GM10847 (cell line): ENCODE data around the gene NCAPG.

Source experiments
- POLR2A ChIP-seq: IDR thresholded peaks from 2 replicates; pipeline ENCODE4 v1.6.1; 2011; ENCODE audit not compliant: insufficient read length; ENCODE audit errors: extremely low read depth

NCAPG gene

GRCh38 chr4:17823871-17824669 lies 13.3 kb downstream of the NCAPG start:
- no peak for TF ChIP-seq POLR2A

DNA sequence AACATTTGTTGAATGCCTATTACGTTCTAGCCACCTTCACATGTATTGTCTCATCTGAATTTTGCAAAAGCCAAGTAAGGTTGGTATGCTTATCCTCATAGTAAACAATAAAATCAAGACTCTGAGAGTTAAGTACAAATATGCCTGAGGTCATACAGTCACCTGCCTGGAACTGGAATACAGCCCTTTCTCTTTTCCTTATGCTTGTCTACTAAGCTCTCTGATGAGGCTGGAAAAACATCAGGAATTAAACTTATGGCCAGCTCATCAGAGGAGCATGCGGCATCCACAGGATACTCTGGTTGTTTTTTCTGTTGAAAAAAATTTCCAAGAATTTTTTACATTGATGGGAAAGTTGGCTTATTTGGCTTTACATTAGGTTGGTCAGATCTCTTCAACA lies 35.5 kb downstream of the NCAPG start:
- TF ChIP-seq POLR2A = no peak

- no peak for TF ChIP-seq POLR2A
These were observed 41.2 kb downstream of the NCAPG start for GRCh38 chr4:17851959-17852358.

DNA sequence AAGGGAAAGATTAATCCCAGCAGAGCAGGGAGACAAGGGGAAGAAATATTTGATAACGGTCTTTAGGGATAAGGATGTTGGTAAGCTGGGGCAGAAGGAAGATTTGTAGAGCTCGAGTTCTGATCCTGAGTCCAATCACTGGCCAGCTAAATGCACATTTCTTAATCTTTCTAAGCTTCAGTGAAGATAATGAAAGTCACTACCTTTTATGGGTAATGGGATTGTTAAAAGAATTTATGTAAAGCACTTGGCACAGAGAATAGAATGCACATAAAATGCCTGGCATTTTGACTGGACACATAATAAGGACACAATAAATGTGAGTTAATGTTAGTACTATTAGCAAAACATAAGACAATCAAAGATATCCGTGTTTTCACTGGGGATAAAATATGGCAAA lies 43.3 kb downstream of the NCAPG start:
- TF ChIP-seq POLR2A = no peak

GRCh38 chr4:17859793-17860406 lies 49.1 kb downstream of the NCAPG start:
- TF ChIP-seq POLR2A = no peak

GRCh38 chr4:17865866-17866363 lies 55.1 kb downstream of the NCAPG start:
- TF ChIP-seq POLR2A = no peak

DNA sequence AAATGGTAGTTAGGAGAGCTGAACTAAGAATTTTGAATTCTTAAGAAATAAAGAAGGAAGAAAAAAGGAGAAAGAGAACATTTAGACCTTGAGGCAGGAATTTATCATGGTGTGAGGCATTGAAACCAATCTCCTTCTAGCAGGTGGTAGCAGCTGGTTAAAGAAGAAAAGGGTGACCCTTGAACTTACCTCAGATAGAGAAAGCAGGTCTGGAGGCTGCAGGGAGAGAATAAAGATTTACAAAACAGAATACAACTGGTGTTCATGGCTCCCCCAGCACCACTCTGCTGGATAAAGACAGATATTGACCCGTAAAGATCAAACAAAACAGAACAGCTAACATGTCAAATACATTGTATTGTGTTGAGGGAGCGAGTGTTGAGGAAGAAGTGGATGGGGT lies 56.0 kb downstream of the NCAPG start:
- no peak for TF ChIP-seq POLR2A

- TF ChIP-seq POLR2A = no peak
These were observed 56.5 kb downstream of the NCAPG start for GRCh38 chr4:17867276-17867675.

DNA sequence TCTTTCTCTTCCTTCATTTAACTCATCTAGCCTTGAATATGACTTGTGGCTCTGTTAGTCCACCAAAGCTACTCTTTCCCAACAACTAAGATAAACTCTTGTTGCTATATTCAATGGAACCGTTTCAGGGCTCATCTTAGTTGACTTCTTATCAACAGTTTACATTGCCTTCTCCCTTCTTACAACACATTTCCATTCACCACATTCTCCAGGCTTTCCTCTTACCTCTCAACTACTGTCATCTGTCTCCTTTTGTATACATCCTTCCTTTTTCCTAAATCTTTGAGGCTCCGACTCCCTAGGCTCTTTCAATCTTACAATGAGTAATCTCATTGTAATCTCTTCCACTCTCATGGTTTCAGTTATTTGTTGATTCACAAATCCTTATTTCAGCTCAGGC lies 58.5 kb downstream of the NCAPG start:
- no peak for TF ChIP-seq POLR2A

DNA sequence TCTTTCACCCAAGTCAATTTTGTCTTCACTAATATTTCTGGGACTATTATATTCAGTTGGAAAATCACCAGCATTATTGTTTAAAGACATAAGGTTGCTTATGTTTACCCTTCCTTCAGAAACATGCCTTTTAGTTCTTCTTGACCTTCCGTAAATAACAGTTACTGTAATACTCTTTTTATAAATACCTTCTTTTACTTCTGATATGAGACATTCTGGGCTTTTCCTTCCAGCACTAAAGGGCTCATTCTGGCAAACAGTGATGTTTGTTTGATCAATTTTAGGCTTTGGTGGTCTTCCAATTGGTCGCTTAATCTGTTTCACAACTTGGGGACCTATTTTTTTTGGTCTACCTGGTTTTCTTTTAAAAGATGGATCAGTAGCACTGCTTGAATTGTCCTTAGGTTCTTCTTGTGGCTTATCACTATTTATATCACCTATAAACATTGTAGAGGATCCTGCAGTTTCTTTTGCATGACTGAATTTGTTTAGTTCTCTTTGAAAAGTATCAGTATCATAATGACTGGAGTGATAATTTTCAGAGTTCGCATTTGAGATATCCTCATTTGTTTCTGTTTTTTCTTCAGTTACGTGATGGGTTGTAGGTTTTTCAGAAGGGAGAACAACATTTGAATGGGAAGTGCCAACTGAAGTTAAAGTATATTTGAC lies 64.8 kb downstream of the NCAPG start:
- TF ChIP-seq POLR2A = no peak

DNA sequence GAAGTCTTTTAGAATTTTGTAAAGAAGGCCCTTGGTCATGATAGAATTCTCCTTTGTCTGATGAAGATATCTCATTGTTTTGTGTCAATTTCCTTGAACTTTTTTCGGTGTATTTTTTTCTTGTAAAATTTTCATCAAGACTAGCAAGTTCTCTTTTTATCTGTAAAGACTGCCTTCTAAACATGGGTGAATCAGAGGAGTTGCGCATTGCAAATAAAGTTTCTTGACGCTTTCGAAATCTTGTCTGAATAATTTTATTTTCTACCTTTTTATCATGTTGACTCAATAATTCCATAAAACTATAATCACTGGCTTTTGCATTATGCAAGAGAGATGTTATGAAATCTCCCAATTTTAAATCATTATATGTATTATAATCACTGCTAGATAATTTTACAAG lies 66.2 kb downstream of the NCAPG start:
- no peak for TF ChIP-seq POLR2A

- no peak for TF ChIP-seq POLR2A
These were observed 66.9 kb downstream of the NCAPG start for GRCh38 chr4:17877661-17878060.

- no peak for TF ChIP-seq POLR2A
These were observed 73.3 kb downstream of the NCAPG start for GRCh38 chr4:17884063-17884462.

DNA sequence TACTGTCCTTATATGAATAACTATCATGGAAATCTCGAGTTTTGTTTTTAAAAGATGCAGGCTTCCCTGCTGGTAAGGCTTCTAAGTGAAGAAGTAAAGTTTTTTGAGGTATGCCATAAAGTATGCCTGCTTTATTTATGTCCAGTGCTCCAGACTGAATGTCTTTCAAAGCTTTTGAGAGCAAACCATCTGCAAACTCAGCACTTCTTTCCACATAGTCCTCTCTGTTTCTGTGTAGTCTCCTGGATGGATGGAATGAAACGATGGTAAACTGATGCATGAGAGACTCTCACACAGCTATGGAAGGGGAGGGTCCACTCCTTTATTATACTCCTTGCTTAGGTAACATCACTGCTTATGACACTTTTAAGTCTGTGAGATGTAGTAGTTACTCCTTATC lies 73.7 kb downstream of the NCAPG start:
- no peak for TF ChIP-seq POLR2A

DNA sequence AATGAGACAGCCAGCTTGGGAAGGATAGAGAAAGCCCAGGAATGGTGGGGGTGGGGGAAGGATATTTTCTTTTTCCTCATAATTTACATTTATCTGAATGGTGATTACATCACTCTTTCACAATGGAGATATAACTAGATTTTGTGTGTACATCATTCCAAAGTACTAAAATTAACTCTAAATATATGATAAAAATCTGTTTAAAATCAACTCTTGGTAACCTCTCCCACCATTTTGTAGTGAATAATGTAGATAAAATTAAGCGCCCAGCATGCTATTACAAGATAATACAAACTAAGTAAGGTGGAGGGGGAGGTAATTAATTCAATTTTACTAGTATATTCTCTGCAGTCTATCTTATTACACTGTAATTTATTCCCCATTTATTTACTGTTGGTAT lies 78.9 kb downstream of the NCAPG start:
- no peak for TF ChIP-seq POLR2A

DNA sequence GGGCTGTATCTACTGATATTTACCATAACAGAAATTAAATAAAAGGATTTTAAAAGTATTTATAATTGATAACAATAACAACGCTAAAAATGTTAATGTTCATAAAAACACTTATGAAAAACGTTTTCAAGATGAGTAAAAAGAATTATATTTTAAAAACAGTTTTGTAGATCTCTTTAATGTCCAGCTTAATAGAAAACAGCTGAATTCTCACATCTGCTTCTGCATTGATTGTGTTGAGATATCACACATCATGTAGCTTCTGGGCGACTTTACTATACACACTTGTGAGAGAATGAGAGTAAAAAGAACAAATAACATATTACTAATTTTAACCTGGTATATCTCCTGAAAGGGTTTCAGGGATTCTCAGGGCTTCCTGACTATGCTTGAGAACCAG lies 83.6 kb downstream of the NCAPG start:
- TF ChIP-seq POLR2A = no peak
